Measurements from ENCODE around the gene CELF4.

CELF4 gene

DNA sequence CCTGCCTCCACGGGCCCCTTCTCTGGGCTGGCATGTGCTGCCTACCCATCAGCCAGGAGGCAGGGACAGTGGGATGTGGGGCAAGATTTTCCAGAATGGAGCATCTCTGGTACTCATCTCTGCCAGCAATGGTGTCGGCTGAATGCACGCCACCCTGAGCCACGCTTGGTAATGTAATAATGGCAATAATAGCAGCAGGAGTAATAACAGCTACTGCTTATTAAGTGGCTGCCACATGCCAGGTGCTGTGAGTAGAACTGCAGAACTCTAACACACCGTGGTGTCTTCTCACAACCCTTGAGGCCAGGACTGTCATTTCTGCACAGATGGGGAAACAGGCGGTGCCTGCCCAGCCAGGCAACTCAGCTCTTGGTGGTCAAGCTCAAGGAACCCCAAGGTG, 113.6 kb downstream of the CELF4 start:
- intact Hi-C loops (cut with DNase I): no loop called here
- no peak for DNase-seq

DNA sequence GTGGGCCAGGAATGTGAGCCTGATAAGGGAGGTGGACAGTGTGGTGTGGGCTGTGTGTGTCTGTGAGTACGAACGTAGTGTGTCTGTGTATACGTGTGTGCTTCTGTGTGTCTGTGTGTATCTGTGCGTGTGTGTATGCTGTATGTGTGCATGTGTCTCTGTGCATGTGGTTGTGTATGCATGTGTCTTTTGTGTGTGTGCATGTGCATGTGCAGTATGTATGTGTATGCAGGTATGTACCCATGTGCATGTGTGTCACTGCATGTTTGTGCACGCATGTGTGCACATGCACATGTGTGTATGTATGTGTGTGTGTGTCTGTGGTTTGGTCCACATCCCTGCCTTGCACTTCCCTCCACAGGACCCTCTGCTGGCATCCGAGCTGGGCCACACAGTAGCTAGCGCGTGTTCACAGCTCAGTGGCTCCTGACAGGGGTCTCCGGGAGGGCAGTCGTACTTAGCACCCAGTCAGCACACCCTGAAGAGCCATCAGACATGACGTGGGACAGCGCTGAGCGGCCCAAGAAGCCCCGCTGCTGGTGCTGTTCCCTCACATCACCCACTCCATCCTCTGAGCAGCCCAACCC, 114.3 kb downstream of the CELF4 start:
- DNase-seq: no peak
- intact Hi-C loops (cut with DNase I): no loop called here

DNA sequence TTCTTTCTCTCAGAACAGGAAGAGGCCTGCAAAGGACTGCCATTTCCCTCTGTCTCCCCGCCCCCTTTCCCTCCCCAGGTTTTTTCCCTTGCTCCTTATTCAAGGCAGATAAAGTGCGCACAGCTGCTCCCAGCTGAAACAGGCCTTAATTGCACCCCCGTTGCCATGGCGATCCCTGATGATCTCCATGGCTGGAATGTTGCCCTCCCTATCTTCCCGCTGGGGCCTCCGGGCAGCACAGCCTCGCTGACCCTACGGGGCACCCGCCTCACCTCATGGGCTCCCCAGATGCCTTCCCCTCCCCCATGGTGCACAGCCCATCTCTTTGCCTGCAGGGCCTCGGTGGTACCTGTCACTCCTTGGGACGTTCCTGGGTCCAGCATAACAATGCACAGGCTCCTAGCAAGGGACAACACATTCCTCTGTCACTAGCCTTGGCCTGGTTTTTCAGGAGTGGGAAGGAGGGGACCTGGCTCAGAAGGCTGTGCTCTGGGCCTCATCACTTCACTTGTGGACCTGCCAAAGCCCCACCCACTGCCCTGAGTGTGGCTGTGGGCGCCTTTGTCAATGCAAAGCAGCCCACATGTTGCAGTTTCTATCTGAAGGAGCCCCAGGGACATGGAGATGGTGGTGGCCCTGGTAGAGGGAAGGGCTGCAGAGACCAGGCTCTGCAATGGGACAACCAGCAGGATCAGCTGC, 115.0 kb downstream of the CELF4 start:
- intact Hi-C loops (cut with DNase I): no loop called here
- DNase-seq: peak in 7 of 10 donors; percentile 32 to 91 (median 67)

DNA sequence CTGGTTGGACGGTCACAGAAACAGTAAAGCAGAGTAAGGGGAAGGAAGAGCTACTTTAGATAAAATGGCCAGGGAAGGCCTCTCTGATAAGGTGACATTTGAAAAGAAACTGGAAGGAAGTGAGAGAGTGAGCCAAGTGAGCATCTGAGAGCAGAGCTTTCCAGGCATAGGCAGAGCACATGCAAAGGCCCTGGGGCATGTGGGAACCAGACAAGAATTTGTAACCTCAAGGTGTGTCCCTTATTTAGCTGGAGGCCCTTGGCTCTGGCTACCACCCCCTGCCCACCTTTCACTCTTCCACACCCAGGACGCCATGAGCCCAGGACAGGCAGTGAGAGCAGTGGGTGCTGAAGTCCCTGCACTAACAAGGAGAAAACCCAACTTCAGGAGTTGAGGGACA, 116.0 kb downstream of the CELF4 start:
- intact Hi-C loops (cut with DNase I): no loop called here
- DNase-seq: no peak

DNA sequence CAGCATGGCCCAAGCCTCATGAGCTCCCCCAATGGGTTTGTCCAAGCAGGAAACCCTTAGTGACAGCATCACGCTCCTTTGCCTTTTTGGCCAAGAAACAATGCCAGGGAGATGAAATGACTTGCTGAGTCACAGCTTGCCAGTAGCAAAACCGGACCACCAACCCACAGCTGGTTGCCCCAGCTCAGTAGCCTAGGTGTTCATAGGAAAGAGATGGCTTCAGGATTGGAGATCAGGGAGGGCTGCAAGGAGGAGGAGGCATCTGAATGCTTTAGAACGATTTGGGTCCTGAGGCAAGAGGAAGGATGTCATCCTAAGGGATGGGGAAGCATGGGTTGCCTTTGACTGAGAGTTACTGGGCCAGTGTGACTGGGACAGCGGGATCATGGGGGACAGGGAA, 116.7 kb downstream of the CELF4 start:
- intact Hi-C loops (cut with DNase I): no loop called here
- DNase-seq: no peak

DNA sequence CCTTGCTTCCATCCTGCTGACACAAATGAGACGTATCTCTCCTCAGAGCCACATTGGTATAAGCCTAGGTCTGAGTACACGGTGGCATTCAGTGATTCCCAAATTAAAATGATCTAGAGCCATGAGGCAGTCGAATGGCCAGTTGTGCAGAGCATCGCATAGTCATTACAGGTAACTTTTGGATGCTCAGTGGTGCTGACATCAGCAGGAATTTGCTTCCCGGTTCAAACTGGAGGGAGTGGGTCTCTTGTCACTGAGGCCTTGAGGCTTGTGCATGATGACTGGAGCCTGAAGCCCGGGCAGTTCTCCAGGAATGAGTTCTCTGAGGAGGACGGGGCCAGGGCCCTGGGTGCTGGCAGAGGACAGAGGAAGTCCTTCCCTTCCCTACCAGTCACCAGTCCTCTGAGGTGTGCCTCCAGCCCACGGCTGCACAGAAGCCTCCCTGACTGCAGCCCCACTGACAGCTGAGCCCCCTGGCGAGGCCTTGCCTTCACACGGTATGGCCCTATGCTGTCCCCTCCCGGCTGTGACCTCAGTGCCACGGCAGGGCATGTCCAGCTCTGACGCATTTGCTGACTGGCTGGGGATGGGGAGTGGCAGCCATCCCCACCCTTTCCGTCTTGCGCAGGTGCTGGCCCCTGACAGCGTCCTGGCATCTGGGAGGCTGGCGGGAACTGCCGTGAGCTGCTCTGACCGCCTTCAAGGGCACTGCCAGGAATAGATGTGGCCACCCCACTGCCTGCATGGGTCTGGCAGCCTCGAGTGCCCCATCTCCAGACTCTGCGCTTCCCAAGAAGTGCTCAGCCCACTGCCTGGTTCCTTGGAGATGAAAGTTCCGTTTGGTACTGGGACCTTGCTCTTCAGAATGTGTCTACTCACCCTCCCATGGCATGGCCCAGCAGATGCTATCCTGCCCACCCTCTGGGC, 117.4 kb downstream of the CELF4 start:
- DNase-seq: no peak
- intact Hi-C loops (cut with DNase I): no loop called here

DNA sequence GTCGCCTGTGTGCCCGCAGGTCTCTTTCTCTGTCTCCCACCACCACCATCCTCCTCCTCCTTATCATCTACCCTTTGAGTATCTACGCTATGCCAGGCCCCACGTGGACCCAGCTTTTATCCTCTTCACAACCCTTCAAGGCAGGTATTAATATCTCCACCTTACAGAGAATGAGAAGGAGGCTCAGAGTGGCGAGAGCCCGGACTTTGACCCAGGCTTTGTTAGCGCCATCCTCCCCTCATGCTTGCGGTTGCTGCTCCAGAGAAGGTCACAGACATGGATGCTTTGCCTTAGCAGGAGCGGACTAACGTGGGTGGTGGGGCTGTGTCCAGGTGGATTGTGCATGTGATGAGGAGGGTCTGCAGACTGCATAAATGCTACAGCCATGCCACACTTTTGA, 119.8 kb downstream of the CELF4 start:
- DNase-seq: no peak
- intact Hi-C loops (cut with DNase I): no loop called here

DNA sequence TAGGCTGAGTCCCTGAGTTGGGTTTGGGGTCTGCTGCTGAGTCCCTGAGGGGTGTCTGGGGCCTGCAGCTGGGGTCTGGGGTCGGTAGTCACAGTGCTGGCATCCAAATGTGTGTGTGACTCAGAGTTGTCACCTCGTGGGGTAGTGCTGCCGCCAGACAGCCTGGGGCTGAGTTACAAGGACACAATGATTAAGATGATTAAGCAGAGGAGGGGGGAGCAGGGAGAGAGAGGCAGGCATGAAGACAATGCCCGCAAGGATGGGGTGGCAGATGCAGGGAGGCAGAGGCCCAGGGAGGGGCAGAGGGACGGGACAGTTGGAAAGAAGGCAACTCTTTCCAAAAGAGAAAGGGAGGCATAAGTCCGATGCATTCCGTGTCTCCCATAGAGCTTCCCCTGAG, 120.2 kb downstream of the CELF4 start:
- intact Hi-C loops (cut with DNase I): no loop called here
- no peak for DNase-seq

DNA sequence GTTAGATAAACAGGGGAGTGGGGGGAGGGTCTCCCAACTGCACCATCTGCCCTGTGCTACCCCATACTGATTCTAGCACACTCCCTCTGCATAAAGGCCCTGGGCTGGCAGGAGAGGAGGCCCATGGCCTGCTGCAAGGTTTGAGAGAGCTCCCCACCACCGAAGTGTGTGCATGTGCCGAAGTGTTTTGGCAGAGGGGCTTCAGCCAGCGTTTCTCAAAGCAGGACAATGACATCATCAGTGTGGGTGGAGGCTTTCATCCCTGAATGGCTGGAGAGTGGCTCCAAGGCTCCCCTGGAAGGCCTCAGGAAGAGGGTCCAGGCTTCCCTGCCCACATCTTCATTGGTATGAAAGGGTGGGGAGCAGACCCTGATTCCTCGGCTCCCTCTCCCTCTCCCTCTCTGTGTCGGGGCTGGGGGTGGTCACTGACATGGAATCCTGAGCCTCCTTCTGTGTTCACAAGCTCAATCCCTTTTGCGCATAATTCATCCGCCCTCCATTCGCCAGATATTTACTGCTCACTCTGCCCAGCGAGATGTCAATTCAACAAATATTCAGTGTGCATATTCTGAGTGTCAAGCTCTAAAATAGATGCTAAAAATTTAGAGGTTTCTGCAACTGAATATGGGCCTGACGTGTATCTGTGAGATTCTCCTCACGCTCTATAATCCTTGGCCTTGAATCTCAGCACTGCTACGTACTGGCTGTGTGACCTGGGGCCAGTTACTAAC, 122.1 kb downstream of the CELF4 start:
- DNase-seq: no peak
- intact Hi-C loops (cut with DNase I): loop anchor here (5.0 kb wide), 1 partner anchor 94 kb away; no protein-coding TSS in a partner anchor

DNA sequence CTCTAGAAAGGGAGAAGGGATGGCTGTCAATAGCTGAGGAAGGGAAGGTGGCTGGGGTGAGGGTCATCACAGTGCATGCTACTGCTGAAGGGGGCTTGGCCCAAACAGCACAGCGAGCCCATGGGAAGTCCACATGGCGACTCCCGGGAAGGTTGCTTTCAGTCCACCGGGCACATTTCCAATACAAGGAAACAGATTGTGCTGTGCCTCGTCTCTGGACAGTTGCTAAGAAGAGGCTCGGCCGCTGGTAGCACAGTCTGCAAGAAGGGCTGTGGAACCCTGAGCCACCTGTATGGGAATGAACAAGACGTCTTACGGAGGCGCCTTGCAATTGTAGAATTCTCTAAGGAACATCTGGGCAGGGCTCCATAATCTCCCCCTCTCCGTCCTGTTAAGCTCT, 123.1 kb downstream of the CELF4 start:
- peak in 1 of 10 donors; percentile 76 for DNase-seq
- intact Hi-C loops (cut with DNase I): loop anchor here (5.0 kb wide), 1 partner anchor 95 kb away; no protein-coding TSS in a partner anchor

DNA sequence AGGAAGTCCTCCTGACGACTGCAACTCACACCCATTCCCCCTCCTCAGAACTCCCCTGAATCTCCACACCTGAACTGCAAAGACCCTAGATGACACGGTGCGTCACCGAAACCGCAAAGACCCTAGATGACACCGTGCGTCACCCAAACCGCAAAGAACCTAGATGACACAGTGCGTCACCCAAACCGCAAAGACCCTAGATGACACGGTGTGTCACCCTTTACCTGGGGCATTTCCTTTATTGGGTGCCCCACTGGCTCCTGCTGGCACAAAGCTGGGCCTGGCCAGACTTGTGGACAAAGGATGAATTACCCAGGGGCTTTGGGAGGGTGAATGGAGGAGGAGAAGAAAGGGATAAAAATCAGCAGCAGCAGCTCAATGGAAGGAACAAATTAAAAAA, 123.8 kb downstream of the CELF4 start:
- DNase-seq: no peak
- intact Hi-C loops (cut with DNase I): loop anchor here (5.0 kb wide), 1 partner anchor 95 kb away; no protein-coding TSS in a partner anchor

DNA sequence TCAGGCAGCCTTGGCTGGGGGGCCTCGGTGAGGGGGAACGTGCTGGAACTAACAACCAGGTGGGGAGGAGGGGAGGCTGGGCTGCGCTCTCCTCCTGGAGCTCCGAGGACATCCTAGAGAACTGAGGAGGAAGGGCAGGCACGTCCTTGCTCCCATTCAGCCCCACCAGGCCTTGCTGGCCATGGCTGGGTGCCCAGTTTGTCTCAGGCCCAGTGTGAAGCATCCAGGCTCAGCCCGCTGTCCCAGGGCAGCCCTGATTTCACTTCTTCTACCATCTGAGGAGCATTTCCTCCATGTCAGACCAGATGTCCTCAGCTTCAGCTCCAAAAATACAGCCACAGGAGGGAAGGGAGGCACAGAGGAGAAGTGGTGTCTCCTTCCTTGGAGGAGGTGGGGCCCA, 125.4 kb downstream of the CELF4 start:
- intact Hi-C loops (cut with DNase I): loop anchor here (5.0 kb wide), 1 partner anchor 97 kb away; no protein-coding TSS in a partner anchor
- peak in 3 of 10 donors; percentile 37 to 66 (median 40) for DNase-seq

DNA sequence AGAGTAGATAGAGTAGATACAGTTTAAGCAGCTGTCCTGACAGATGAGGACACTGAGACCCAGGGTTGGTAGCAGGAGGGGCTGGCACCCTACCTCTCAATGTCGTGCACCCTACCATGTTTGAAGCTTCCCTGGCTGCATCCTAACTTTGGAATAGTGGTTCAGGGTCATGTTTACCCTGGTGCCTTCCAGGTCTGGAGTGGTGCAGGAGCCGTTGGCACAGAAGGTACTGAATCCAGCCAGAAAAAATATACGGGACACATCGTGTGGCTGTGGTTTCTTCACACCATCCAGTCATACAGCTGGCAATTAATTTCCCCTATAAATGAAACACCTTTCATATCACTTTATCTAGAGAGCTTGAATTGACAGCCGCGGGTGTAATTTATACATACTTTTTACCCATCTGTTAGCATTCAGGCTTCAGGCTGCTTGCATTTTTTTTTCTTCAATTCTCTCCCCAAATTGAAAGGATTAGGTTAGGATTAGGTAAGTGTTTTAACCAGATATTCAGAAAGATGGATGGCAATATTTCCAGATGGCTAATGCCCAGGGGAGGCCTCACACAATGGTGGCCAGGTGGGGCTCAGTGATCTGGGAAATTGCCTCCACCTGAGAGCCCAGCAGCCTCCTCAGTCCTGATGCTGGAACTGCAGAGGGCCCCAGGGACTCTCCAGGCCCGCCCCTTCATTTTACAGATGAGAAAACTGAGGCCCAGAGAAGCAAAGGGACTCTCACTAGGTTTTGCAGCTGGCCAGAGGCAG, 127.0 kb downstream of the CELF4 start:
- intact Hi-C loops (cut with DNase I): no loop called here
- DNase-seq: no peak

DNA sequence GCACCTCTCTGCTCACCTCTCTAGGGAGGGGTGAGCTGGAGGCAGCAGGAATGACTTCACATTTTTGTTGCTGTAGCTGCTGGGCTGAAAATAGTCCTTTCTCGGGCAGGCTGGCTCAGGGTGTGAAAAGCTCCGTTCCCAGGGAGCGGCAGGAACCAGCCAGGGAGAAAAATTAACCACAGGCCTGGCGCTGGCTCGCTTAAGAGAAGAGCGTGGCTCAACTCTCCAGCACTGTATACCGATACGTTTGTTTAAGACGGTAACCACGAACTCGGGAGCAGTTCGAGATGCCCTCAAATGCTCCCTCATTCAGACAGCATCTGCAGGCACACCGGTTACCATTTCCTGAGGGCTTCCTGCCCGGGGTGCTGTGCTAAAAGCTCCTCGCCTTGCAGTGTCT, 129.6 kb downstream of the CELF4 start:
- peak in 9 of 10 donors; percentile 22 to 96 (median 79) for DNase-seq
- intact Hi-C loops (cut with DNase I): no loop called here

DNA sequence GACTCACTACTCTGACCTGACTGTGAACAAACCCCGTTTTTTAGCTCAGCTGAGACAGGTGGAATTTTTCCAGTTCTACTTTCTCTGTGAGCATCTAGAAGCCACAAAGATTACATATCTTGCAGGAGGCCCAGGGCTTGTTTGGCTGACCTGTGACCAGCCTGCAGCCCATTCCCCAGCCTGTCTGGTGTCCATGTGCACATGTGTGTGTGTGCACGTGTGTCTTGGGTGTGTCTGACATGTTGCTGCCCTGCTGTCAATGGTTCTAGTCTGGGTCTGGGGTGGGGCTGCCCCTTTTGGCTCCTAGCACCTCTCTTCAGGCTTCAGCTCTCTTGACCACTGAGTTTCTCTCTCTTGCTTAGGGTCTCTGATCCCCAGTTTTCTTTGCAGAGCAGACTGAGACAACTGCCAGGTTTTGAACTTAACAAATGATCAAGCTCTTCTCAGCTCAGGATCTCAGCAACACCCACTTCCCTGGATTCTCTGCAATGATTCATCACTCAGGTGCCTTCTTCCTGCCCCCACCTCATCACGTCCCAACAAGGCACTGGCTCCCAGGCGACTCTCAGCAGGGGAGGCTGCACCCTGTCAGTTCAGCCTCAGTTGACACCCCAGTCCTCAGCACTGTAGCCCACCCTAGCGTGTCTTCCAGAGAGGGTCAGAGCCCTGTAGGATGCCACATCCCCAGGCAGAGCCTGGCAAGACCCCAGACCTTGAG, 130.3 kb downstream of the CELF4 start:
- intact Hi-C loops (cut with DNase I): no loop called here
- DNase-seq: no peak

DNA sequence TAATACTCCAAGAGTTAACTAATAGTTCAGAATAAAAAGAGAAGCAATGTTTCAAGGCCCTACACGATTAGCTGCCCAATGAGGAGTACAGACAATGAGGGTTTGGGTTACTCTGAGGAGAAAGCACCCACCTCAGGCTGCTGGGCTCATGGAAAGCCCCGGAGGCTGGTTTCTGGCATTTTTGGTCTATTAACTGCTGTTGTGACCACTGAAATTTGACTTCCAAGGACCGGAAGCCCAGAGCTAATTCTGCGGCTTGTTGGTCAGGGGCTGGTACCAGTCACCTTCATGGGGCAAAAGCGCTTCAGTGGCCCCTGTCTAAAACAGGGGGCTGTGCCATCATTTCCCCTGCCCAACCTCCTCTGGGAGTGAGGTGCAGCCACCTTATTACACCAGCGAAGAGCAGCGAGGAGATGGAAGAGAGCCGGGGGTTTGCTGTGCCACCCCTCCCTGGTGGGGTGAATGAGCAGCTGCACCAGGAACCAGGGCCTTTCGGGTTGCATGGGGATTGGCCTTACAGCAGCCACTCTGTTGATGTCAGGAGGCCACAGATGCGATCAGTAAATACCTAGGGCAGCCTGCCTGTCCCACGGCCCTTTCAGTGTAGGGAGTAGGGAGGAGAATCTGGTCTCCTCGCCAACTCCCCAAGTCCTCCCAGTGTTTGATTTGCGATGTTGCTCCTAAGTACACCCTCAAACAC, 131.3 kb downstream of the CELF4 start:
- no peak for DNase-seq
- intact Hi-C loops (cut with DNase I): no loop called here

DNA sequence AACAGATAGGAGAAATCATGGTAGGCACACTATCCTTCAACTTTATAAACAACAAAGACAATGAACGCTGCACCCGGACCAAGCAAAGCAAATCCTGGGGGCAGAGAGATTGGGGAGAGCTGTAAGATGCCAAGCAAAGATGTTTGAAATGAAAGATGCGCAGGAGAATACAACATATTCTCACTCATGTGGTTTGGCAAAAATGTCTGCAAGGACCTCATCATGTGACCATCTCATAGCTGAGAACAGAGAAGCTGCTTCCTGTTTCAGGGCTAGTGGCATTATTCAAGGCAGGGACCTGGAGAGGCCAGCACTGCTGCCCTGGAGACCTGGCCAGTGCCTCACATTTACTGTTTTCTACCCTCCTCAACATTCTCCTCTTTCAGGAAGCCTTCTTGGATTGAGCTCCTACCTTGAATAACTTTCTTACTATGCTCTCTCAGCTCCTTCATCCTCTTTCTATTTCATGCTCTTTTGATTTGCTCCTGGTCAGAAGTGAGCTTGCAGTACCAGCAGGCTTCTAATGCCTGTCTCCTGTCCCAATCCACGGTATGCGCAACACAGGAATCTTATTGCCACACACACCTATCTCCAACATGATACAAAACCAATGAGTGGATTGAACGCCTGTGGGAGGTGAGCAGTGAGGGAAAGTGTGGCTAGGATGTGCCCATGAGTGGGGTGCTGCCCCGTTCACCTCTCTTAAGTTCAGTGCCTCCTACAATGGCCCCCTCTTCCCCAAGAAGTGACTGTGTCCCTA, 133.0 kb downstream of the CELF4 start:
- intact Hi-C loops (cut with DNase I): no loop called here
- DNase-seq: no peak

Data from posterior cingulate gyrus (tissue), 11 donors.